NT2/D1 (cell line): Measurements from ENCODE around the gene ZNF778.
"Not testable (repeated sequence)": the region's sequence is repeated elsewhere in the genome, so short reads cannot be mapped to it uniquely, and the experiment has no call there.

Source experiments
- SUZ12 ChIP-seq: IDR thresholded peaks from 2 replicates; pipeline ENCODE4 v1.6.1; 2011; ENCODE audit not compliant: insufficient read length, insufficient read depth; ENCODE audit errors: extremely low read depth
- YY1 ChIP-seq: IDR thresholded peaks from 2 replicates; pipeline ENCODE4 v1.6.1; 2011; ENCODE audit not compliant: insufficient read length, insufficient read depth
- ZNF274 ChIP-seq: IDR thresholded peaks from 2 replicates; pipeline ENCODE4 v1.6.1; 2011; ENCODE audit warnings: mild to moderate bottlenecking, low read depth, low read length

DNA sequence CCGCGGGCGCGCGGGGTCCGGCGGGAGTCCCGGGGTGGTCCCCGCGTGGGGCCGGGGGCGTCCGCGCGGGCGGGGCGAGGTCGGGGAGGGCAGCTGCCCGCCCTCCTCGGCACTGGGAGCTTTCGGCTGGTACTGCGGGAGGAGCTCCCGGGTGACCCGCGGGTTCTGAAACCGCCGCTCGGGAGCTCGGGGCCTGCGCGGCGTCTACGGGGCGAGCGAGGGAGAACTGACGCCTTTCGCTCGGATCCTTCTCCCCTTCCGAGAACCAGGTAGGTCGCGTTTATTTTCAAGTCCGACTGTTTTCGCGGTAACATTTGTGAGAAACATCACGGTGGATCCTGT is 30.2 kb downstream of the ZNF778 start:
- TF ChIP-seq YY1, SUZ12, ZNF274: not testable (repeated sequence)
